Adrenal gland (tissue), 12 donors: ENCODE results near the gene MYCBPAP. TPM values are rescaled to one million over a fixed set of nuclear protein-coding genes. Genes with fewer than 3 reads are reported as not detected.

Experiments used
- DNase-seq, 7 donors: peaks; one replicate each; pipeline ENCODE4 v3.0.0-alpha.2; 2019 to 2020
- H3K27ac ChIP-seq, 5 donors: fragments of 200-600 bp; sonication (generic) in 4 of 5; 1 replicate in 3 of 5; 2 replicates in 2 of 5; pipeline versions ENCODE4 v1.5.1 to v1.8.0; 2016 to 2020; ENCODE audit warnings: mild to moderate bottlenecking in 1 of 5
- H3K27me3 ChIP-seq: fragments of 200-600 bp; 2 replicates; pipeline ENCODE4 v1.8.0; 2021
- H3K36me3 ChIP-seq, 2 donors: fragments of 200-600 bp; replicated peaks in 1 of 2; 1 replicate in 1 of 2; 2 replicates in 1 of 2; pipeline versions ENCODE4 v1.5.1 to v1.8.0; 2018 to 2022
- H3K4me1 ChIP-seq, 2 donors: fragments of 200-600 bp; replicated peaks in 1 of 2; 1 replicate in 1 of 2; 2 replicates in 1 of 2; pipeline versions ENCODE4 v1.5.1 to v1.8.0; 2018 to 2021
- H3K4me3 ChIP-seq, 4 donors: fragments of 200-600 bp; sonication (generic) in 3 of 4; one replicate each; pipeline ENCODE4 v1.5.1; 2016 to 2018
- H3K9me3 ChIP-seq, 3 donors: fragments of 200-600 bp; sonication (generic) in 1 of 3; replicated peaks in 1 of 3; 1 replicate in 2 of 3; 2 replicates in 1 of 3; pipeline versions ENCODE4 v1.5.1 to v1.8.0; 2016 to 2021
- POLR2A ChIP-seq, 2 donors: fragments of 450-650 bp; IDR thresholded peaks; one replicate each; pipeline ENCODE4 v1.6.1; 2017; ENCODE audit warnings: antibody characterized with exemption in 2 of 2, mild to moderate bottlenecking in 2 of 2, moderate library complexity in 1 of 2
- WGBS, 4 donors: extraction: QIAGEN DNeasy Blood & Tissue Kit in 2 of 4; methylation state at CpG; one replicate each; pipeline versions ENCODE4 v1.1.5 to v1.1.7; 2013 to 2017; 5-methylcytosine and 5-hydroxymethylcytosine counted together
- intact Hi-C, 2 donors: fragments of 100-400 bp; cut with DNase I; formaldehyde crosslinking; loops; one replicate each; pipeline versions ENCODE4 v1.14.1 to v1.15.0; 2022 to 2023
- polyA plus RNA-seq, 3 donors: library from polyadenylated mRNA; stranded (reverse); fragments of 200-250 nt in 2 of 3; fragments of 350-450 nt in 1 of 3; fragmentation: Illumina TruSeq in 1 of 3; extraction: RNeasy Lipid Tissue Mini Kit (QIAGEN cat#74804) in 1 of 3; gene quantifications; one replicate each; pipeline ENCODE4 v1.2.3, GENCODE V29; 2013 to 2014
- total RNA-seq, 9 donors: library from RNA; depleted of rRNA in 4 of 9; stranded (reverse); fragments of >200 nt in 4 of 9; fragments of 120-200 nt in 1 of 9; fragmentation: NEBNext Ultra II Directional in 1 of 9; extraction: Animal tissue kit (Norgen Biotek cat#: 25700) in 1 of 9; gene quantifications; one replicate each; pipeline versions ENCODE4 v1.1.0 to v1.2.4, GENCODE V29; 2013 to 2023
- TF ChIP-seq, protein P1 (sequence below), 6 experiments: fragments of 450-650 bp in 4 of 6; fragments of 200-600 bp in 2 of 6; sonication (generic) in 1 of 6; IDR thresholded peaks; 1 replicate in 5 of 6; 2 replicates in 1 of 6; pipeline versions ENCODE4 v1.5.1 to v1.8.0; 2016 to 2021; ENCODE audit warnings: antibody characterized with exemption in 6 of 6, mild to moderate bottlenecking in 2 of 6, moderate library complexity in 1 of 6
- donor health status: healthy with polysubstance abuse.
- donor health status: Bipolar disorder and iron deficiency.
- donor health status: DM: yes; HTN: yes; CAD: no.
- donor health status: DM: no; HTN: no; CAD: no.
- donor health status: DM: no; HTN: no; CAD: no.
- donor health status: DM: yes; HTN: yes; CAD: no.

Gene MYCBPAP
- total and polyA plus RNA-seq, 12 donors = 0.12 to 8.9 (median 2.3) TPM; not detected in 1

DNA sequence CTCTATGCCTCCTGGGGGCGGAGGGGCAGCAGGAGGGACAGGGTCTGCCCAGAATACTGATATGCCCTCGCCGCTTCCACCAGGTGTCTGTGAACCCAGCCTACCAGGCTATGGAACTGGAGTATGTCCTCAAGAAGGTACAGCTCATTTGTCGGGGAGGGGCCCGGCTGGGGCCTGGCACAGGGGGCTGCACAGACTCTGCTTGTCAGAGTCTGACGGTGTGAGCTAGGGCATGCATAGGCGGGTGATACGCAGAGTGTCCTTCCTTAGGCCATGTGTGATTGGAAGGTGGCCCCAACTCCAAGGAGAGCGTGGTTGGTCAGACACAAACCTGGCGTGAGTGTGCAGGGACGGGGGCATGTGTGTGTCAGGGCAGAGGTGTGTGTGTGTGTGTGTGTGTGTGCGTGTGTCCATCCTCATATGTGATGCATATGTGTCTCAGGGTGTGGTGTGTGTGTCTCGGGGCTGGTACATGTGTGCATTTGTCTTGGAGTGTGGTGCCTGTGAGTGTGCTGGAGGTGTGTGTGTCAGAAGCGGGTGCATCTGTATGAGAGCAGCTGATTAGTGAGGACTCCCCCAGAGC is 46.6 kb upstream of the MYCBPAP start:
- TF ChIP-seq, protein P1, sequence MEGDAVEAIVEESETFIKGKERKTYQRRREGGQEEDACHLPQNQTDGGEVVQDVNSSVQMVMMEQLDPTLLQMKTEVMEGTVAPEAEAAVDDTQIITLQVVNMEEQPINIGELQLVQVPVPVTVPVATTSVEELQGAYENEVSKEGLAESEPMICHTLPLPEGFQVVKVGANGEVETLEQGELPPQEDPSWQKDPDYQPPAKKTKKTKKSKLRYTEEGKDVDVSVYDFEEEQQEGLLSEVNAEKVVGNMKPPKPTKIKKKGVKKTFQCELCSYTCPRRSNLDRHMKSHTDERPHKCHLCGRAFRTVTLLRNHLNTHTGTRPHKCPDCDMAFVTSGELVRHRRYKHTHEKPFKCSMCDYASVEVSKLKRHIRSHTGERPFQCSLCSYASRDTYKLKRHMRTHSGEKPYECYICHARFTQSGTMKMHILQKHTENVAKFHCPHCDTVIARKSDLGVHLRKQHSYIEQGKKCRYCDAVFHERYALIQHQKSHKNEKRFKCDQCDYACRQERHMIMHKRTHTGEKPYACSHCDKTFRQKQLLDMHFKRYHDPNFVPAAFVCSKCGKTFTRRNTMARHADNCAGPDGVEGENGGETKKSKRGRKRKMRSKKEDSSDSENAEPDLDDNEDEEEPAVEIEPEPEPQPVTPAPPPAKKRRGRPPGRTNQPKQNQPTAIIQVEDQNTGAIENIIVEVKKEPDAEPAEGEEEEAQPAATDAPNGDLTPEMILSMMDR (IDR thresholded peaks at IDR 0.05) = no peak
- no peak for TF ChIP-seq POLR2A (IDR thresholded peaks at IDR 0.05)
- Histone ChIP-seq H3K4me1 (peaks cover 0 to 11% of the 10 kb centered on the region in 2 donors), H3K27me3 (no peaks in the 10 kb centered on the region), H3K27ac (no peak overlapping the region), H3K9me3 (no peaks in the 10 kb centered on the region), H3K36me3 (peaks cover 0 to 21% of the 10 kb centered on the region in 2 donors), H3K4me3 (no peak overlapping the region)
- 87 to 93% (median 90%) methylated on average over 9 to 14 of the region's 14 CpGs for WGBS, 4 donors
- intact Hi-C loops = no loop called here
- DNase-seq = no peak

DNA sequence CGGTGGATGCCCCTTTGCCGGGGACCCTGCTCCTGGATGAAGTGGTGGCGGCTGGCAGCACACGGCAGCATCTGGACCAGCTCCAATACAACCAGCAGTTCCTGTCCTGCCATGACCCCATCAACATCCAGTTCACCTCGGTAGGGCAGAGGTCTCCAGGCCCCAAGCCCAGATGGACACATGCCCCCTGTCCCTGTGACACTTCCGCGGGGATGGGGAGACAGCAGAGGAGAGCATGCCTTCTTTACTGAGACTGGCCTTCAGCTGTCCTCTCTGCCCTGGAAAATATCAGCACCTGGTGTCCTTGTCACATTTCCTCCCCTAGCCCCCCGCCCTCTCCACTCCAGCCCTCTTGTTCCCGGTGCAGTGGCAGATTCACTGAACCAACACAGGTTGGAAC is 45.8 kb upstream of the MYCBPAP start:
- Histone ChIP-seq H3K4me1 (peaks cover 0 to 11% of the 10 kb centered on the region in 2 donors), H3K27ac (no peak overlapping the region), H3K9me3 (no peaks in the 10 kb centered on the region), H3K27me3 (no peaks in the 10 kb centered on the region), H3K36me3 (peaks cover 0 to 21% of the 10 kb centered on the region in 2 donors), H3K4me3 (no peak overlapping the region)
- intact Hi-C loops = no loop called here
- TF ChIP-seq POLR2A (IDR thresholded peaks at IDR 0.05) = no peak
- TF ChIP-seq, protein P1 (IDR thresholded peaks at IDR 0.05) = no peak
- no peak for DNase-seq
- 76 to 87% (median 82%) methylated on average over 6 to 9 of the region's 9 CpGs for WGBS, 4 donors

DNA sequence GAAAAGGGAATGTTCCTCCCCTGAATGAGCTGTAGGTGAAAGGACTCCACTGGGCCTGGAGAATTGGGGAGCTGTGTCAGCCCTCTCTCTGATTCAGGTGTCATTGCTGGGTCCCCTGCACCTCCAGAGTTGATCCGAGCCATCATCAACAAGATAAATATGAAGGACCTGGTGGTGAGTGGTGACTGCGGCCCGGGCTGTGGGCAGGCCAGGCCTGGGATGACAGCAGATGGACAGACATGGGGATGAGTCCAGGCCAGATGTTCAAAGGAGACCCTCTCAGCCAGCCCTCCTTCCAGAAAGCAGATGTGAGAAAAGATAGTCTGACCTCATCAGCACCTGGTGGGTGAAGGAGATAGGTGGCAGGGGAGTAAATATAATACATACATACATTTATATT is 44.1 kb upstream of the MYCBPAP start:
- TF ChIP-seq POLR2A (IDR thresholded peaks at IDR 0.05) = no peak
- TF ChIP-seq, protein P1 (IDR thresholded peaks at IDR 0.05) = no peak
- Histone ChIP-seq H3K4me1 (peaks cover 10 to 11% of the 10 kb centered on the region in 2 donors), H3K4me3 (no peak overlapping the region), H3K27ac (no peak overlapping the region), H3K9me3 (no peaks in the 10 kb centered on the region), H3K27me3 (no peaks in the 10 kb centered on the region), H3K36me3 (peaks cover 0 to 21% of the 10 kb centered on the region in 2 donors)
- WGBS, 4 donors = 92 to 97% (median 95%) methylated on average over 2 to 3 of the region's 3 CpGs
- DNase-seq = no peak
- intact Hi-C loops = no loop called here

DNA sequence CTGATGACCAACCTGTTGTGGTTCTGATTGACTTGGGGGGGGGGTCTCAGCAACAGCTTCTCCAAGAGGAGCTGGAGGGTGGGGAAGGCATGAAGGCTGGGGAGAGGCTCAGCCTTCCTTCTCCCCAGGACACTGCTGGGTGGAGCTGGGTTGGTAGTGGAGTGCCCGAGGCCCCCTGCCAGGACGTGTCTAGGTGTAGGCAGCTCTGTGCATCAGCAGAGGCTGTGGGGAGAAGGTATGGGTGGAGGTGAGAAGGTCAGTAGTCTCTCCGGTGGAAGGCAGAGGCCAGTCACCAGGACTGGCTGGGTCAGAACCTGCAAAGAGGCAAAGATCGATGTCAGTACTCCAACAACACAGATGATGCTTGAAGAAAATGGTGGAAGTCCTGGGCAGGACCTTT is 43.5 kb upstream of the MYCBPAP start:
- no peaks in the 10 kb centered on the region for H3K27me3 ChIP-seq
- H3K4me1 ChIP-seq = peaks cover 15 to 16% of the 10 kb centered on the region in 2 donors
- no peak overlapping the region for H3K27ac ChIP-seq
- intact Hi-C loops = no loop called here
- H3K4me3 ChIP-seq = no peak overlapping the region
- H3K9me3 ChIP-seq = no peaks in the 10 kb centered on the region
- 85 to 92% (median 90%) methylated on average over 4 of the region's 4 CpGs for WGBS, 4 donors
- no peak for TF ChIP-seq POLR2A (IDR thresholded peaks at IDR 0.05)
- TF ChIP-seq, protein P1 (IDR thresholded peaks at IDR 0.05) = no peak
- H3K36me3 ChIP-seq = peaks cover 0 to 21% of the 10 kb centered on the region in 2 donors
- DNase-seq = no peak
